H9 (cell line): ENCODE results near the gene ITGA2. TPM values are rescaled to one million over a fixed set of nuclear protein-coding genes. Genes with fewer than 3 reads are reported as not detected.

Experiments used
- DNase-seq: peaks from one replicate; pipeline ENCODE4 v3.0.0-alpha.2; 2017
- H2AFZ ChIP-seq: one replicate; pipeline ENCODE4 v1.6.1; 2013; ENCODE audit warnings: mild to moderate bottlenecking, low read length, control low read depth, moderate library complexity
- H2AK5ac ChIP-seq: 2 replicates; pipeline ENCODE4 v1.6.1; 2013; ENCODE audit warnings: low read length, control low read depth, mixed read lengths; ENCODE audit not compliant: insufficient read length
- H2BK120ac ChIP-seq: one replicate; pipeline ENCODE4 v1.6.1; 2013; ENCODE audit warnings: low read depth, mild to moderate bottlenecking, low read length, control low read depth, inconsistent platforms; ENCODE audit not compliant: poor library complexity, severe bottlenecking
- H2BK12ac ChIP-seq: 2 replicates; pipeline ENCODE4 v1.6.1; 2013; ENCODE audit warnings: low read length, control low read depth, mixed read lengths, low read depth; ENCODE audit not compliant: insufficient read length
- H2BK15ac ChIP-seq: 2 replicates; pipeline ENCODE4 v1.6.1; 2013; ENCODE audit warnings: low read depth, low read length, control low read depth
- H2BK20ac ChIP-seq: one replicate; pipeline ENCODE4 v1.6.1; 2013; ENCODE audit warnings: low read depth, mild to moderate bottlenecking, low read length, control low read depth, inconsistent platforms; ENCODE audit not compliant: poor library complexity, severe bottlenecking
- H2BK5ac ChIP-seq: 2 replicates; pipeline ENCODE4 v1.6.1; 2013; ENCODE audit warnings: low read length, control low read depth, mixed read lengths; ENCODE audit not compliant: insufficient read length
- H3K14ac ChIP-seq: 2 replicates; pipeline ENCODE4 v1.6.1; 2013; ENCODE audit warnings: low read length, control low read depth; ENCODE audit not compliant: insufficient read depth
- H3K18ac ChIP-seq: 2 replicates; pipeline ENCODE4 v1.6.1; 2013; ENCODE audit warnings: low read depth, mild to moderate bottlenecking, mixed read lengths, low read length, control low read depth; ENCODE audit not compliant: insufficient read length
- H3K23ac ChIP-seq: 2 replicates; pipeline ENCODE4 v1.6.1; 2013; ENCODE audit warnings: low read length, control low read depth, mixed read lengths, low read depth; ENCODE audit not compliant: insufficient read length
- H3K23me2 ChIP-seq: 2 replicates; pipeline ENCODE4 v1.6.1; 2013; ENCODE audit warnings: low read depth, mild to moderate bottlenecking, mixed read lengths, low read length, control low read depth; ENCODE audit not compliant: insufficient read length, poor library complexity, severe bottlenecking
- H3K27ac ChIP-seq: 2 replicates; pipeline ENCODE4 v1.5.1; 2013; ENCODE audit warnings: low read length, control low read depth, mixed read lengths, low read depth; ENCODE audit not compliant: insufficient read length
- H3K27me3 ChIP-seq: 2 replicates; pipeline ENCODE4 v1.6.1; 2013; ENCODE audit warnings: low read length, control low read depth, inconsistent platforms; ENCODE audit not compliant: insufficient read depth
- H3K4ac ChIP-seq: 2 replicates; pipeline ENCODE4 v1.6.1; 2013; ENCODE audit warnings: low read depth, mild to moderate bottlenecking, control low read depth, inconsistent platforms, low read length, moderate library complexity
- H3K4me1 ChIP-seq: 2 replicates; pipeline ENCODE4 v1.6.1; 2013; ENCODE audit warnings: low read length, control low read depth, inconsistent platforms; ENCODE audit not compliant: insufficient read depth
- H3K4me2 ChIP-seq: 2 replicates; pipeline ENCODE4 v1.6.1; 2013; ENCODE audit warnings: low read length, control low read depth, mixed read lengths; ENCODE audit not compliant: insufficient read length, insufficient read depth
- H3K56ac ChIP-seq: 2 replicates; pipeline ENCODE4 v1.6.1; 2013; ENCODE audit warnings: low read depth, mild to moderate bottlenecking, mixed read lengths, low read length, control low read depth; ENCODE audit not compliant: insufficient read length
- H3K79me1 ChIP-seq: 2 replicates; pipeline ENCODE4 v1.6.1; 2013; ENCODE audit warnings: low read depth, mild to moderate bottlenecking, moderate library complexity, low read length, control low read depth, inconsistent platforms; ENCODE audit not compliant: insufficient read depth, poor library complexity, severe bottlenecking
- H3K79me2 ChIP-seq: 2 replicates; pipeline ENCODE4 v1.6.1; 2013; ENCODE audit warnings: low read length, control low read depth, inconsistent platforms; ENCODE audit not compliant: insufficient read depth
- H3K9ac ChIP-seq: 2 replicates; pipeline ENCODE4 v1.6.1; 2013; ENCODE audit warnings: low read length, control low read depth, mixed read lengths; ENCODE audit not compliant: insufficient read length; ENCODE audit errors: extremely low read depth
- H3K9me3 ChIP-seq: one replicate; pipeline ENCODE4 v1.6.1; 2013; ENCODE audit warnings: low read depth, low read length, inconsistent platforms; ENCODE audit not compliant: control insufficient read depth
- H3T11ph ChIP-seq: one replicate; pipeline ENCODE4 v1.6.1; 2013; ENCODE audit warnings: mild to moderate bottlenecking, low read length, control low read depth, inconsistent platforms
- H4K20me1 ChIP-seq: one replicate; pipeline ENCODE4 v1.6.1; 2013; ENCODE audit not compliant: control insufficient read depth, insufficient read length, insufficient read depth
- H4K5ac ChIP-seq: 2 replicates; pipeline ENCODE4 v1.6.1; 2013; ENCODE audit warnings: low read depth, mild to moderate bottlenecking, mixed read lengths, low read length, control low read depth; ENCODE audit not compliant: insufficient read length
- H4K8ac ChIP-seq: replicated peaks from 2 replicates; pipeline ENCODE4 v1.6.1; 2013; ENCODE audit warnings: low read length, control low read depth, mixed read lengths, low read depth; ENCODE audit not compliant: insufficient read length
- H4K91ac ChIP-seq: 2 replicates; pipeline ENCODE4 v1.6.1; 2013; ENCODE audit warnings: low read depth, mild to moderate bottlenecking, moderate library complexity, mixed read lengths, low read length, control low read depth; ENCODE audit not compliant: insufficient read length
- H3K27ac Mint-ChIP-seq, 3 experiments: 2 replicates in 2 of 3; 3 replicates in 1 of 3; pipeline ENCODE4 v1.8.0; 2020 to 2021; ENCODE audit warnings: mixed read lengths in 3 of 3, mild to moderate bottlenecking in 1 of 3, moderate library complexity in 1 of 3
- H3K27me3 Mint-ChIP-seq: 2 replicates; pipeline ENCODE4 v1.8.0; 2021; ENCODE audit warnings: low read depth, mild to moderate bottlenecking, moderate library complexity, mixed read lengths
- H3K36me3 Mint-ChIP-seq, 3 experiments: 2 replicates in 2 of 3; 3 replicates in 1 of 3; pipeline ENCODE4 v1.8.0; 2020 to 2021; ENCODE audit warnings: low read depth in 3 of 3, mixed read lengths in 3 of 3; ENCODE audit not compliant: insufficient read depth in 1 of 3
- H3K4me1 Mint-ChIP-seq, 2 experiments: 2 replicates each; pipeline ENCODE4 v1.8.0; 2020; ENCODE audit warnings: mixed read lengths in 2 of 2
- H3K4me3 Mint-ChIP-seq, 2 experiments: 2 replicates in 1 of 2; 3 replicates in 1 of 2; pipeline ENCODE4 v1.8.0; 2020 to 2021; ENCODE audit warnings: mild to moderate bottlenecking in 2 of 2, mixed read lengths in 2 of 2, moderate library complexity in 1 of 2
- H3K9me3 Mint-ChIP-seq, 2 experiments: 2 replicates in 1 of 2; 3 replicates in 1 of 2; pipeline ENCODE4 v1.8.0; 2020; ENCODE audit warnings: mild to moderate bottlenecking in 2 of 2, mixed read lengths in 2 of 2, moderate library complexity in 1 of 2
- CTCF ChIP-seq: fragments of 200-600 bp; sonication (generic); conservative IDR thresholded peaks from 3 replicates; pipeline ENCODE4 v1.8.0; 2021; ENCODE audit warnings: antibody characterized with exemption, mild to moderate bottlenecking
- WGBS: extraction: QIAGEN DNeasy Blood & Tissue Kit; methylation state at CpG from one replicate; pipeline ENCODE4 v1.1.7; 2013; ENCODE audit warnings: missing lambda C conversion rate, low lambda C conversion rate, mixed read lengths; ENCODE audit not compliant: insufficient read length; ENCODE audit errors: extremely low coverage; 5-methylcytosine and 5-hydroxymethylcytosine counted together
- total RNA-seq: library from RNA; stranded (reverse); gene quantifications from 2 replicates; pipeline ENCODE4 v1.2.1, GENCODE V29; 2021

ITGA2 gene
- total RNA-seq, 1 experiment from 2014 or later: 3.0 TPM

- Histone ChIP-seq H4K8ac (no peak overlapping the region), H2AK5ac (no peak overlapping the region), H3K9ac (no peak overlapping the region), H3K4me1 (no peaks in the 10 kb centered on the region), H3K14ac (no peak overlapping the region), H3K4me2 (no peak overlapping the region), H3K23ac (no peak overlapping the region), H4K20me1 (no peaks in the 10 kb centered on the region), H2BK12ac (no peak overlapping the region), H3K9me3 (no peaks in the 10 kb centered on the region), H3K79me2 (no peaks in the 10 kb centered on the region), H4K91ac (no peak overlapping the region), H2BK5ac (no peak overlapping the region), H3K56ac (no peak overlapping the region), H3K27ac (no peak overlapping the region), H3K18ac (no peak overlapping the region), H2BK120ac (no peak overlapping the region), H2BK15ac (no peak overlapping the region), H2BK20ac (no peak overlapping the region), H3K23me2 (no peaks in the 10 kb centered on the region), H3K4ac (no peak overlapping the region), H3K27me3 (no peaks in the 10 kb centered on the region), H2AFZ (no peak overlapping the region), H4K5ac (no peak overlapping the region), H3T11ph (no peak overlapping the region), H3K79me1 (no peaks in the 10 kb centered on the region)
- DNase-seq: no peak
- TF ChIP-seq CTCF: no peak
- Mint-ChIP-seq H3K4me3 (no peak overlapping the region), H3K36me3 (peaks cover 0 to 12% (median 3%) of the 10 kb centered on the region in 3 experiments; a peak in 3 of 7 replicates), H3K27me3 (no peaks in the 10 kb centered on the region), H3K4me1 (peaks cover 7 to 9% of the 10 kb centered on the region in 2 experiments), H3K9me3 (no peaks in the 10 kb centered on the region), H3K27ac (no peak overlapping the region)
- WGBS: no CpG with 5 or more reads among the region's 7 CpGs
Observed at GRCh38 chr5:53095217-53095616, 106.1 kb downstream of the ITGA2 start.
